ENCODE data around the gene GPR157.
"Not testable (repeated sequence)": the region's sequence is repeated elsewhere in the genome, so short reads cannot be mapped to it uniquely, and the experiment has no call there.

Gene GPR157

DNA sequence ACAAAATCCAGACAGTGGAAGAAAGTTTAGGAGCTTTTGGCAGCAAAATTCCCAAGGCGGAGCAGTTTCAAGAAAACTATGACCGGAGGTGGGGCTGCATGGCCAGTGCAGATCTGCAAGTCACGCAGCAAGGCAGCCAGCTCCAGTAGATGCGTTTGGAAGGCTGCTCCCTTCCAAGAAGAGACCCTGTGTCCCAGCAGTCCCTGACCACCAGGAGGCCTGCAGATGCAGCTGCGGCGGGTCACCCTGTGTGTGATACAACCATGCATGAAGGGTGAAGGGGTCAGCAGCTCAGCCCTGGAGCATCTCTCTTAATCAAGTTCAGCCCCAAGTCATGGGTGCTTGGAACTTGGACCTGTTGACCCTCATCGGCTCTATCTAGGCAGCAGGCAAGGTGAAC is 29.3 kb downstream of the GPR157 start:
- no peak overlapping the region for H3K4me3 ChIP-seq (ENCODE audit: low read depth, low read length)
- TF ChIP-seq, protein P1, sequence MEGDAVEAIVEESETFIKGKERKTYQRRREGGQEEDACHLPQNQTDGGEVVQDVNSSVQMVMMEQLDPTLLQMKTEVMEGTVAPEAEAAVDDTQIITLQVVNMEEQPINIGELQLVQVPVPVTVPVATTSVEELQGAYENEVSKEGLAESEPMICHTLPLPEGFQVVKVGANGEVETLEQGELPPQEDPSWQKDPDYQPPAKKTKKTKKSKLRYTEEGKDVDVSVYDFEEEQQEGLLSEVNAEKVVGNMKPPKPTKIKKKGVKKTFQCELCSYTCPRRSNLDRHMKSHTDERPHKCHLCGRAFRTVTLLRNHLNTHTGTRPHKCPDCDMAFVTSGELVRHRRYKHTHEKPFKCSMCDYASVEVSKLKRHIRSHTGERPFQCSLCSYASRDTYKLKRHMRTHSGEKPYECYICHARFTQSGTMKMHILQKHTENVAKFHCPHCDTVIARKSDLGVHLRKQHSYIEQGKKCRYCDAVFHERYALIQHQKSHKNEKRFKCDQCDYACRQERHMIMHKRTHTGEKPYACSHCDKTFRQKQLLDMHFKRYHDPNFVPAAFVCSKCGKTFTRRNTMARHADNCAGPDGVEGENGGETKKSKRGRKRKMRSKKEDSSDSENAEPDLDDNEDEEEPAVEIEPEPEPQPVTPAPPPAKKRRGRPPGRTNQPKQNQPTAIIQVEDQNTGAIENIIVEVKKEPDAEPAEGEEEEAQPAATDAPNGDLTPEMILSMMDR (IDR thresholded peaks at IDR 0.05; ENCODE audit: low read depth, low read length), result no peak
- in situ Hi-C loops (cut with HindIII; ENCODE audit: low sequenced_read_pairs), result no loop called here
- no peak for DNase-seq (ENCODE audit: low read depth, low spot score)

DNA sequence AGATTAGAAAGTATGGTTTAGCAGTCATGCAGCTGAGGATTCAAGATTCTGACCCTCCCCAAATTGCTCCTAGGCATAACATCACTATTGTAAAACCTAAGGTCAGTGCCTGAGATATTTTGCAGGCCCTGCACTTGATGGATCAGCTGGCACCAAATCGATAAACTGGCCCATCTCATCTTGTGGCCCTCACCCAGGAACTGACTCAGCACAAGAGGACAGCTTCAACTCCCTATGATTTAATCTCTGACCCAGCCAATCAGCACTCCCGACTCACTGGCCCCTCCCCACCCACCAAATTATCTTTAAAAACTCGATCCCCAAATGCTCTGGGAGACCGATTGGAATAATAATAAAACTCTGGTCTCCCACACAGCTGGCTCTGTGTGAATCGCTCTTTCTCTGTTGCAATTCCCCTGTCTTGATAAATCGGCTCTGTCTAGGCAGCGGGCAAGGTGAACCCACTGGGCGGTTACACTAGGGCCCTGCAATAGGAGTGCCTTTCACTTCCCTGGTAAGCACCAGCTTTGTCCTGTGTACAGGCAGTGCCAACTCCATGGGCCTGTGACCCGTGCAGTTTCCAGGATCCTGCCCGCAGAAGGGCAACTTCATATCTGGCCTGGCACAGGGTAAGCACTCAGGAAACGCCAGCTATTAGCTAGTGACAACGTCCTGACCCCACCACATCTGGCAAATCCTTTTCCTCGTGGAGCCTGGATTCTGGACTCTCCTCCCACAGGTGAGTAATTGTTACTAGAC is 30.8 kb downstream of the GPR157 start:
- H3K4me3 ChIP-seq (ENCODE audit: low read depth, low read length), result no peak overlapping the region
- TF ChIP-seq, protein P1 (IDR thresholded peaks at IDR 0.05; ENCODE audit: low read depth, low read length), result no peak
- DNase-seq (ENCODE audit: low read depth, low spot score), result no peak
- in situ Hi-C loops (cut with HindIII; ENCODE audit: low sequenced_read_pairs), result no loop called here

DNA sequence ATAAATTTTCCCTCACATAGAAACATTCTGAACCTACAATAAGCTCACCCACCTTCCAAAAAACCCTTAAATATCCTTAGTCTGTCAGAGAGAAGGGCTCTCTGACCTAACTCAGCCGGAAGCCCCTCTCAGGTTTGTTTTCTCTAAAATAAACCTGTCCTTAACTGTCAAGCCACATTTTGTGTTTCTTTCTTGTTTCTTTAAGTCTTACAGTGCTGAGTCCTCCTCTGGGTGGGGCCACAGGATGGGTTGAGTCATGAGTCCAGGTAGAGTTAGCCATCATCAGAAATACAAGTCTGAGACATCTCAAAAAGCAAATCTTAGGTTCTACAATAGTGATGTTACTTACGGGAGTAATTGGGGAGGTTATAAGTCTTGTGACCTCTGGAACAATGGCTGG is 33.1 kb downstream of the GPR157 start:
- in situ Hi-C loops (cut with HindIII; ENCODE audit: low sequenced_read_pairs), result no loop called here
- TF ChIP-seq, protein P1 (IDR thresholded peaks at IDR 0.05; ENCODE audit: low read depth, low read length), result no peak

DNA sequence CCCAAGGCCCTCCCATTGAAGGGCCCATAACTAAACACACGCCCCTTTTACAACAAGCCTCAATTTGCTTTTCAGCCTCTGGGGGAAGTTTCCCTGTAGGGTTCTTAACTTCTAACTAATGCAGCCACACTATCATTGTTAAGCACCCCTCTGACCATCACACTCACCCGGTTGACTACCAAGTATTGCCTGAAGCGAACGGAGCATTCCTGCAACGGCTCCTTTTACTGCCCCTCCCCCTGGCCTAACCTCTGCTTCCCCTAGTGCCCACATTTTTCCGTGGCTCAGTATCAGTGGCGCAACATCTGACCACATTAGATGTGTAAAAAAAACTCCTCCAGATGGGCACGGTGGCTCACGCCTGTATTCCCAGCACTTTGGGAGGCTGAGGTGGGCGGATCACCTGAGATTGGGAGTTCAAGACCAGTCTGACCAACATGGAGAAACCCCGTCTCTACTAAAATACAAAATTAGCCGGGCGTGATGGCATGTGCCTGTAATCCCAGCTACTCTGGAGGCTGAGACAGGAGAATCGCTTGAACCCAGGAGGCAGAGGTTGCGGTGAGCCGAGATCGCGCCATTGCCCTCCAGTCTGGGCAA is 34.8 kb downstream of the GPR157 start:
- in situ Hi-C loops (cut with HindIII; ENCODE audit: low sequenced_read_pairs); H3K4me3 ChIP-seq (ENCODE audit: low read depth, low read length); DNase-seq (ENCODE audit: low read depth, low spot score): not testable (repeated sequence)

More for the DNA sequence above, 33.1 kb downstream of the GPR157 start:
- H3K4me3 ChIP-seq (ENCODE audit: low read depth, low read length), result no peak overlapping the region
- no peak for DNase-seq (ENCODE audit: low read depth, low spot score)

DNA sequence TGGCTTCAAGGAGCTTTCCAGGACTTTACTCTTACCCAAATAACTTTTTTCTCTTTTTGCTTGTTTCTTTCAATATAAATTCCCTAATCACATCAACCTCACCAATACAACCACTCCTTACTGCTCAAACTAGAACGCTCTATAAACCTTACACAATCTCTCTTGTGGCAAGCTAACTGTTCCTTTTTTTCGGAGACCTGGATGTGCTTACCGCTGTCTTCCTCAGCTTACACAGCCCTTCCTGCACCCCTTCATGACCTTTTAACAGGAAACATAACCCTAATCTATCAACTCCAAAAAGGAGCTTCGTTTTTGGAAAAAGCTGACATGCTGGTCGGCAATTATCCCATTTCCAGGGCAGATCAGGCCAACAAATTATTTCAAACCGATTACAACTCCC is 35.3 kb downstream of the GPR157 start:
- no peak overlapping the region for H3K4me3 ChIP-seq (ENCODE audit: low read depth, low read length)
- in situ Hi-C loops (cut with HindIII; ENCODE audit: low sequenced_read_pairs), result no loop called here
- TF ChIP-seq, protein P1 (IDR thresholded peaks at IDR 0.05; ENCODE audit: low read depth, low read length), result no peak
- no peak for DNase-seq (ENCODE audit: low read depth, low spot score)

DNA sequence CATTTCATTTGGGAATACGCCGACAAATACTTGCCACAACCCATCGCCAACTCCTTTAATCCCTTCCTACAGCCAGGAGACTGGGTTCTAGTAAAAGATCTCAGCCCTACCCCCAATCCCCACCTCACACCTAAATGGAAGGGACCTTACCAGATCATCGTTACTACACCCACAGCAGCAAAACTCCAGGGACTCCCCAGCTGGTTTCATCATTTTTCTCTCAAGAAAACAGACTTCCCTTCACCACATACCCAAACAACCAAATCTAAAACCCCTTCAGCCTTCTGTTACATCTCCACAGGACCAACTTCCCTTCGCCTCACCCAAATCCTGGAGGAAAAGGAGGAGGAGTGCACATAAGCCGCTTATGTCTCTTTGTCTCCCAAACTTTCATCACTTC is 35.8 kb downstream of the GPR157 start:
- TF ChIP-seq, protein P1 (IDR thresholded peaks at IDR 0.05; ENCODE audit: low read depth, low read length), result no peak
- H3K4me3 ChIP-seq (ENCODE audit: low read depth, low read length), result no peak overlapping the region
- DNase-seq (ENCODE audit: low read depth, low spot score), result no peak
- in situ Hi-C loops (cut with HindIII; ENCODE audit: low sequenced_read_pairs), result no loop called here

DNA sequence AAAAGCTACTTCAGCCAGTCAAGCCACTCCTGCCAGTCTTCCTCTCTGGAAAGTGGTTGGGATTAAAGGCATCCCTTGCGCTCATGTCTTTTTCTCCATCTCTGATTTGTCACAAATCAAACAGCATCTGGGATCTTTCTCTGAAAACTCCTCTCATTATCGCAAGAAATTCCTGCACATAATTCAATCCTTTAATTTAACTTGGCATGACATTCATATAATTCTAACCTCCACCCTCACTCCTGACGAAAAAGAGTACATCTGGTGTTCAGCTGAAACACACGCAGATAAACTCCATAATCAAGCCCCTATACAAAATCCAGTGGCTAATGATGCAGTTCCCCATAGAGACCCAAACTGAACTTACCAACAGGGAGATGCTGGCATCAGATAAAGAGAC is 40.1 kb downstream of the GPR157 start:
- in situ Hi-C loops (cut with HindIII; ENCODE audit: low sequenced_read_pairs), result no loop called here
- DNase-seq (ENCODE audit: low read depth, low spot score), result no peak
- no peak overlapping the region for H3K4me3 ChIP-seq (ENCODE audit: low read depth, low read length)
- TF ChIP-seq, protein P1 (IDR thresholded peaks at IDR 0.05; ENCODE audit: low read depth, low read length), result no peak
